ENCODE measurements around the gene SMYD3.
"Not testable (repeated sequence)": the region's sequence is repeated elsewhere in the genome, so short reads cannot be mapped to it uniquely, and the experiment has no call there.

The SMYD3 gene

GRCh38 chr1:246107516-246108277 lies 399.4 kb downstream of the SMYD3 start:
- no peak for DNase-seq (ENCODE audit: low read depth)

- no peak for DNase-seq (ENCODE audit: low read depth)
Observed at GRCh38 chr1:246106342-246106763, 400.7 kb downstream of the SMYD3 start.

- DNase-seq (ENCODE audit: low read depth): no peak
Observed at GRCh38 chr1:246104927-246105326, 402.2 kb downstream of the SMYD3 start.

- no peak for DNase-seq (ENCODE audit: low read depth)
Observed at GRCh38 chr1:246099570-246099969, 407.5 kb downstream of the SMYD3 start.

GRCh38 chr1:246096356-246096755 lies 410.7 kb downstream of the SMYD3 start:
- DNase-seq (ENCODE audit: low read depth): no peak

GRCh38 chr1:246095443-246095842 lies 411.6 kb downstream of the SMYD3 start:
- no peak for DNase-seq (ENCODE audit: low read depth)

- no peak for DNase-seq (ENCODE audit: low read depth)
Observed at GRCh38 chr1:246093230-246093629, 413.8 kb downstream of the SMYD3 start.

GRCh38 chr1:246092136-246092535 lies 414.9 kb downstream of the SMYD3 start:
- DNase-seq (ENCODE audit: low read depth): no peak

GRCh38 chr1:246091477-246091876 lies 415.6 kb downstream of the SMYD3 start:
- DNase-seq (ENCODE audit: low read depth): no peak

- no peak for DNase-seq (ENCODE audit: low read depth)
Observed at GRCh38 chr1:246086191-246086590, 420.9 kb downstream of the SMYD3 start.

- DNase-seq (ENCODE audit: low read depth): no peak
Observed at GRCh38 chr1:246083416-246083815, 423.7 kb downstream of the SMYD3 start.

- DNase-seq (ENCODE audit: low read depth): no peak
Observed at GRCh38 chr1:246081856-246082668, 425.0 kb downstream of the SMYD3 start.

GRCh38 chr1:246081138-246081702 lies 425.9 kb downstream of the SMYD3 start:
- DNase-seq (ENCODE audit: low read depth): no peak

- no peak for DNase-seq (ENCODE audit: low read depth)
Observed at GRCh38 chr1:246080031-246080430, 427.0 kb downstream of the SMYD3 start.

- DNase-seq (ENCODE audit: low read depth): no peak
Observed at GRCh38 chr1:246078888-246079252, 428.2 kb downstream of the SMYD3 start.

GRCh38 chr1:246078126-246078887 lies 428.8 kb downstream of the SMYD3 start:
- no peak for DNase-seq (ENCODE audit: low read depth)

- no peak for DNase-seq (ENCODE audit: low read depth)
Observed at GRCh38 chr1:246077476-246077875, 429.6 kb downstream of the SMYD3 start.

GRCh38 chr1:246074421-246074820 lies 432.7 kb downstream of the SMYD3 start:
- DNase-seq (ENCODE audit: low read depth): no peak

GRCh38 chr1:246072456-246072955 lies 434.6 kb downstream of the SMYD3 start:
- no peak for DNase-seq (ENCODE audit: low read depth)

GRCh38 chr1:246071981-246072380 lies 435.1 kb downstream of the SMYD3 start:
- not testable (repeated sequence) for DNase-seq (ENCODE audit: low read depth)

GRCh38 chr1:246071561-246071960 lies 435.5 kb downstream of the SMYD3 start:
- not testable (repeated sequence) for DNase-seq (ENCODE audit: low read depth)

- no peak for DNase-seq (ENCODE audit: low read depth)
Observed at GRCh38 chr1:246069581-246069980, 437.5 kb downstream of the SMYD3 start.
